T-helper 1 cell treated with Interleukin-12 subunit alpha and Interleukin-12 subunit beta and Interleukin-4 antibody, amounts not matched to agents 30 μg/mL and 1 μg/mL, for 36 hours (primary cell): ENCODE results near the gene CAD.

ENCODE experiments used
- H3K27ac Mint-ChIP-seq: one replicate; pipeline ENCODE4 v1.8.0; 2021; ENCODE audit warnings: mild to moderate bottlenecking, mixed read lengths
- H3K27me3 Mint-ChIP-seq: one replicate; pipeline ENCODE4 v1.8.0; 2021; ENCODE audit warnings: low read depth, mixed read lengths
- H3K36me3 Mint-ChIP-seq: one replicate; pipeline ENCODE4 v1.8.0; 2021; ENCODE audit warnings: low read depth, mixed read lengths
- H3K4me1 Mint-ChIP-seq: one replicate; pipeline ENCODE4 v1.8.0; 2021; ENCODE audit warnings: low read depth, mixed read lengths
- H3K4me3 Mint-ChIP-seq: one replicate; pipeline ENCODE4 v1.8.0; 2021; ENCODE audit warnings: mild to moderate bottlenecking, moderate library complexity, mixed read lengths
- H3K9me3 Mint-ChIP-seq: one replicate; pipeline ENCODE4 v1.8.0; 2021; ENCODE audit warnings: mixed read lengths

The CAD gene

GRCh38 chr2:27208486-27209050, 8.6 kb upstream of the CAD start:
- Mint-ChIP-seq H3K4me1 (peaks cover 34% of the 10 kb centered on the region), H3K36me3 (peaks cover 23% of the 10 kb centered on the region), H3K27me3 (no peaks in the 10 kb centered on the region), H3K9me3 (no peaks in the 10 kb centered on the region), H3K4me3 (no peak overlapping the region), H3K27ac (no peak overlapping the region)

GRCh38 chr2:27209621-27210401, 7.4 kb upstream of the CAD start:
- H3K36me3 Mint-ChIP-seq = peaks cover 21% of the 10 kb centered on the region
- peak overlapping the region; percentile 41 for H3K27ac Mint-ChIP-seq
- H3K4me3 Mint-ChIP-seq = peak overlapping the region; percentile 46
- H3K27me3 Mint-ChIP-seq = no peaks in the 10 kb centered on the region
- H3K9me3 Mint-ChIP-seq = no peaks in the 10 kb centered on the region
- peaks cover 31% of the 10 kb centered on the region for H3K4me1 Mint-ChIP-seq

GRCh38 chr2:27211241-27211942, 5.8 kb upstream of the CAD start:
- H3K27me3 Mint-ChIP-seq = no peaks in the 10 kb centered on the region
- peaks cover 31% of the 10 kb centered on the region for H3K4me1 Mint-ChIP-seq
- H3K36me3 Mint-ChIP-seq = peaks cover 18% of the 10 kb centered on the region
- no peaks in the 10 kb centered on the region for H3K9me3 Mint-ChIP-seq
- peak overlapping the region; percentile 98 for H3K4me3 Mint-ChIP-seq
- peak overlapping the region; percentile 89 for H3K27ac Mint-ChIP-seq

DNA sequence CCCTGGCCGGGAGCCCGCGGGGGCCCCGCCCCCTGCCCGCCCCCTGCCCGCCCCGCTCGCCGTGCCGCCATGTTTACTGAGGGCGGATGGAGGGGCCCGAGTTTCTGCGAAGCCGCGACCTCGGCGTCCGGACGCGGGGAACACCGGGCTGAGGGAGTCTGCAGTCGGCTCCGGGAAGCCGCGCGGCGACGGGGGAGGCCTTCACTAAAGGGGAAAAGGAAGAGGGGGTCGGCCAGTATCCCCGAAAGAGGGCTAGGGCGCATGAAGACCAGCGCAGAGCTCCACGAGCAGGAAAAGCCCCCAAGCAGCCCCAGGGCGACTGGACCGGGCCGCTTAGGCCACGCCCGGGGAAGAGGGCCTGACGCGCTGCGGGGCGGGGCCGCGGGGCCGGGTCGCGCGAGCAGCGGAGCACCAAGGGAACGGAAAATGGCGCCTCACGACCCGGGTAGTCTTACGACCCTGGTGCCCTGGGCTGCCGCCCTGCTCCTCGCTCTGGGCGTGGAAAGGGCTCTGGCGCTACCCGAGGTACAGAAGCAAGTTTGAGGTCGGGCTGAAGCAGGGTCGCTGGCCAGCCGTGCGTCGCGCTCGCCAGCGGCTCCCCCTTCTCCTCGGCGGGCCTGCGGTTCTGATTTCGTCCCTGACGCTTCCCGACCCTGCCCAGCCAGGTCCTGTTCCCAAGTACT, 5.1 kb upstream of the CAD start, which contains the start of the genes ATRAID and SLC5A6:
ATRAID (plus strand) TSS at position 99 of the 683 bp plus-strand sequence; CDS start at position 427, 328 bp downstream.
SLC5A6 (minus strand) TSS at position 326 of the 683 bp plus-strand sequence. CDS start 4,618 bp downstream, outside the sequence.
- H3K4me3 Mint-ChIP-seq = peak within 1 kb of the TSS; percentile 98
- H3K27me3 Mint-ChIP-seq = no peaks in the 10 kb centered on the region
- H3K4me1 Mint-ChIP-seq = peaks cover 38% of the 10 kb centered on the region
- peaks cover 21% of the 10 kb centered on the region for H3K36me3 Mint-ChIP-seq
- no peaks in the 10 kb centered on the region for H3K9me3 Mint-ChIP-seq
- H3K27ac Mint-ChIP-seq = peak within 1 kb of the TSS; percentile 100

GRCh38 chr2:27212626-27213471, 4.3 kb upstream of the CAD start:
- Mint-ChIP-seq H3K36me3 (peaks cover 23% of the 10 kb centered on the region), H3K27me3 (no peaks in the 10 kb centered on the region), H3K4me1 (peaks cover 40% of the 10 kb centered on the region), H3K27ac (peak overlapping the region; percentile 100), H3K4me3 (peak overlapping the region; percentile 98), H3K9me3 (no peaks in the 10 kb centered on the region)

- H3K27me3 Mint-ChIP-seq = no peaks in the 10 kb centered on the region
- H3K36me3 Mint-ChIP-seq = peaks cover 14% of the 10 kb centered on the region
- H3K27ac Mint-ChIP-seq = no peak overlapping the region
- H3K4me1 Mint-ChIP-seq = peaks cover 38% of the 10 kb centered on the region
- H3K4me3 Mint-ChIP-seq = no peak overlapping the region
- no peaks in the 10 kb centered on the region for H3K9me3 Mint-ChIP-seq
These were observed 2.2 kb upstream of the CAD start for GRCh38 chr2:27214941-27215340.

GRCh38 chr2:27216416-27217137, 592 bp upstream of the CAD start:
- peaks cover 24% of the 10 kb centered on the region for H3K36me3 Mint-ChIP-seq
- no peaks in the 10 kb centered on the region for H3K27me3 Mint-ChIP-seq
- peaks cover 37% of the 10 kb centered on the region for H3K4me1 Mint-ChIP-seq
- H3K4me3 Mint-ChIP-seq = peak overlapping the region; percentile 95
- no peaks in the 10 kb centered on the region for H3K9me3 Mint-ChIP-seq
- peak overlapping the region; percentile 93 for H3K27ac Mint-ChIP-seq

- Mint-ChIP-seq H3K4me1 (peaks cover 28% of the 10 kb centered on the region), H3K36me3 (peaks cover 35% of the 10 kb centered on the region), H3K4me3 (peak overlapping the region; percentile 95), H3K27me3 (no peaks in the 10 kb centered on the region), H3K9me3 (no peaks in the 10 kb centered on the region), H3K27ac (no peak overlapping the region)
These were observed 1.4 kb downstream of the CAD start for GRCh38 chr2:27218614-27219013.

DNA sequence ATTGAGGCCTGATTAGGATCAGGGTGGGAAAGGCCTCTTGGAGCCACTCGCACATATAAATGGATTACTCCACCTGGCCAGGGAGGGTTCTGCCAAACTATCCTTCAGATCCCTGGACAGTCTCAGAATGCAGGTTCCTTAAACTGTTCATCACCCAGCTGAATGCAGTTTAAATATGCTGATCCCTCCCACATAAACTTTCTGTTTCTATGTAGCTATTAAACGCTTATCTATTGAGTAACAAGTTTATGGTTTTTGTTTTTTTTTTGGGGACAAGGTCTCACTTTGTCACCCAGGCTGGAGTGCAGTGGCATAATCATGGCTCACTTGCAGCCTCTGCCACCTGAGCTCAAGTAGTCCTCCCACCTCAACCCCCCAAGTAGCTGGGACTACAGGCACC, 1.9 kb downstream of the CAD start:
- Mint-ChIP-seq H3K4me1 (peaks cover 25% of the 10 kb centered on the region), H3K36me3 (peaks cover 37% of the 10 kb centered on the region), H3K9me3 (no peaks in the 10 kb centered on the region), H3K27me3 (no peaks in the 10 kb centered on the region), H3K27ac (no peak overlapping the region), H3K4me3 (no peak overlapping the region)

GRCh38 chr2:27220091-27220490, 2.9 kb downstream of the CAD start:
- Mint-ChIP-seq H3K27ac (no peak overlapping the region), H3K36me3 (peaks cover 43% of the 10 kb centered on the region)

GRCh38 chr2:27221166-27221565, 4.0 kb downstream of the CAD start:
- peaks cover 22% of the 10 kb centered on the region for H3K4me1 Mint-ChIP-seq
- no peaks in the 10 kb centered on the region for H3K9me3 Mint-ChIP-seq
- no peak overlapping the region for H3K4me3 Mint-ChIP-seq
- H3K27ac Mint-ChIP-seq = no peak overlapping the region
- H3K36me3 Mint-ChIP-seq = peaks cover 43% of the 10 kb centered on the region
- no peaks in the 10 kb centered on the region for H3K27me3 Mint-ChIP-seq

More at GRCh38 chr2:27220091-27220490, 2.9 kb downstream of the CAD start:
- Mint-ChIP-seq H3K27me3 (no peaks in the 10 kb centered on the region), H3K9me3 (no peaks in the 10 kb centered on the region), H3K4me3 (no peak overlapping the region), H3K4me1 (peaks cover 24% of the 10 kb centered on the region)

DNA sequence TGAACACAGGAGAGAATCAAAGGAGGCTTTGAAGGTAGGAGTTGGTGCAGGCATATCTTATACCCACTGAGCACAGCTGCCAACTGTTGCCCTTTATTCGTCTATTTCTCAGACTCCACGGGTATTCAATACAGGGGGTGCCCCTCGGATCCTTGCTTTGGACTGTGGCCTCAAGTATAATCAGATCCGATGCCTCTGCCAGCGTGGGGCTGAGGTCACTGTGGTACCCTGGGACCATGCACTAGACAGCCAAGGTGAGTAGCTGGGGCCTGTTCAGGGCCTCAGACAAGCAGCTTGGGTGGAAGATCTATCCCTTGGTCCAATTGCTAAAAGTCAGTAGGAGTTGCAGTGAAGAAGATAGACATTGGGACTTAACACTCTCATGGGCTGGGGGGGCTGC, 5.2 kb downstream of the CAD start:
- H3K9me3 Mint-ChIP-seq = no peaks in the 10 kb centered on the region
- H3K4me1 Mint-ChIP-seq = peaks cover 14% of the 10 kb centered on the region
- no peak overlapping the region for H3K27ac Mint-ChIP-seq
- H3K4me3 Mint-ChIP-seq = no peak overlapping the region
- peaks cover 46% of the 10 kb centered on the region for H3K36me3 Mint-ChIP-seq
- H3K27me3 Mint-ChIP-seq = no peaks in the 10 kb centered on the region

DNA sequence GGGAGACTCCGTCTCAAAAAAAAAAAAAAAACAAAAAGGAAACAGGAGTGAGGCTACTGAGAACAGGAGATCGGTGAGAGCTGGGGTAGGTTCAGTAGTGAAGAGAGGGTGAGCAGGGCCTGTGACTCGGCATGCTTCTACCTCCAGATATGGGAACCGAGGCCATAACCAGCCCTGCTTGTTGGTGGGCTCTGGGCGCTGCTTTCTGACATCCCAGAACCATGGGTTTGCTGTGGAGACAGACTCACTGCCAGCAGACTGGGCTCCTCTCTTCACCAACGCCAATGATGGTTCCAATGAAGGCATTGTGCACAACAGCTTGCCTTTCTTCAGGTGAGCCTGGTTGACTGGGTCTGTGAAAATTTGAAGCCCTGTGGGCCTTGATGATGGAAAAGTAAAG, 6.2 kb downstream of the CAD start:
- Mint-ChIP-seq H3K27me3 (no peaks in the 10 kb centered on the region), H3K36me3 (peaks cover 52% of the 10 kb centered on the region), H3K4me3 (no peak overlapping the region), H3K4me1 (peaks cover 7% of the 10 kb centered on the region), H3K27ac (no peak overlapping the region), H3K9me3 (no peaks in the 10 kb centered on the region)
